Pancreas (tissue), 10 donors: ENCODE results near the gene B9D2. TPM values are rescaled to one million over a fixed set of nuclear protein-coding genes. Genes with fewer than 3 reads are reported as not detected.

ENCODE experiments used
- ATAC-seq, 4 donors: fragments of 200-7000 bp; cut with Tn5 transposase; one replicate each; pipeline versions ENCODE4 v1.8.0 to v1.9.1; 2020; ENCODE audit warnings: mild to moderate bottlenecking in 4 of 4, moderate library complexity in 4 of 4
- DNase-seq, 6 donors: peaks; one replicate each; pipeline ENCODE4 v3.0.0-alpha.2; 2020
- FAIRE-seq: peaks from 2 replicates; lab custom pipeline; 2012; peaks lifted over from hg19 to GRCh38; lab: Jason Lieb, UNC
- H3K27ac ChIP-seq, 4 donors: fragments of 200-600 bp; sonication (generic); 1 replicate in 3 of 4; 2 replicates in 1 of 4; pipeline versions ENCODE4 v1.5.0 to v1.8.0; 2020
- H3K27me3 ChIP-seq, 4 donors: fragments of 200-600 bp; one replicate each; pipeline ENCODE4 v1.8.0; 2021
- H3K36me3 ChIP-seq, 3 donors: fragments of 200-600 bp; sonication (generic) in 1 of 3; one replicate each; pipeline versions ENCODE4 v1.5.0 to v1.8.0; 2020 to 2021
- H3K4me1 ChIP-seq, 3 donors: fragments of 200-600 bp; one replicate each; pipeline ENCODE4 v1.8.0; 2021
- H3K4me3 ChIP-seq, 4 donors: fragments of 200-600 bp; sonication (generic) in 2 of 4; one replicate each; pipeline versions ENCODE4 v1.5.0 to v1.8.0; 2020 to 2021
- H3K9me3 ChIP-seq, 4 donors: fragments of 200-600 bp; one replicate each; pipeline ENCODE4 v1.8.0; 2021
- CTCF ChIP-seq, 4 donors: fragments of 200-600 bp; sonication (generic) in 3 of 4; IDR thresholded peaks; one replicate each; pipeline versions ENCODE4 v1.5.0 to v1.8.0; 2021; ENCODE audit warnings: antibody characterized with exemption in 4 of 4
- WGBS, 2 donors: extraction: QIAGEN DNeasy Blood & Tissue Kit; methylation state at CpG; one replicate each; pipeline ENCODE4 v1.1.7; 2013; 5-methylcytosine and 5-hydroxymethylcytosine counted together
- intact Hi-C, 3 donors: fragments of 100-400 bp; cut with DNase I; formaldehyde crosslinking; loops; one replicate each; pipeline versions ENCODE4 v1.11.1 to v1.14.2; 2022
- polyA plus RNA-seq, 2 donors: library from polyadenylated mRNA; stranded (reverse); fragments of 200-250 nt; gene quantifications; one replicate each; pipeline ENCODE4 v1.2.3, GENCODE V29; 2013
- total RNA-seq, 6 donors: library from RNA; stranded (reverse); fragmentation: NEBNext Ultra II Directional in 4 of 6; extraction: Animal tissue kit (Norgen Biotek cat#: 25700) in 4 of 6; gene quantifications; one replicate each; pipeline versions ENCODE4 v1.2.1 to v1.2.4, GENCODE V29; 2021 to 2023
- donor health status: healthy with polysubstance abuse.
- donor health status: DM: no; HTN: no; CAD: no; lungs with moderate emphysema.
- donor health status: DM: no; HTN: no; CAD: no.
- donor health status: control.
- donor health status: control.
- donor health status: Bipolar disorder and iron deficiency.
- donor health status: DM: yes; HTN: yes; CAD: no.
- donor health status: DM: no; HTN: no; CAD: no.
- donor health status: DM: no; HTN: no; CAD: no.
- donor health status: DM: yes; HTN: yes; CAD: no.

The B9D2 gene
- total and polyA plus RNA-seq, 8 donors: 1.5 to 7.5 (median 3.1) TPM

- DNase-seq (no peak), FAIRE-seq (no peak)
Measured at GRCh38 chr19:41311072-41311471, 52.9 kb downstream of the B9D2 start.

DNA sequence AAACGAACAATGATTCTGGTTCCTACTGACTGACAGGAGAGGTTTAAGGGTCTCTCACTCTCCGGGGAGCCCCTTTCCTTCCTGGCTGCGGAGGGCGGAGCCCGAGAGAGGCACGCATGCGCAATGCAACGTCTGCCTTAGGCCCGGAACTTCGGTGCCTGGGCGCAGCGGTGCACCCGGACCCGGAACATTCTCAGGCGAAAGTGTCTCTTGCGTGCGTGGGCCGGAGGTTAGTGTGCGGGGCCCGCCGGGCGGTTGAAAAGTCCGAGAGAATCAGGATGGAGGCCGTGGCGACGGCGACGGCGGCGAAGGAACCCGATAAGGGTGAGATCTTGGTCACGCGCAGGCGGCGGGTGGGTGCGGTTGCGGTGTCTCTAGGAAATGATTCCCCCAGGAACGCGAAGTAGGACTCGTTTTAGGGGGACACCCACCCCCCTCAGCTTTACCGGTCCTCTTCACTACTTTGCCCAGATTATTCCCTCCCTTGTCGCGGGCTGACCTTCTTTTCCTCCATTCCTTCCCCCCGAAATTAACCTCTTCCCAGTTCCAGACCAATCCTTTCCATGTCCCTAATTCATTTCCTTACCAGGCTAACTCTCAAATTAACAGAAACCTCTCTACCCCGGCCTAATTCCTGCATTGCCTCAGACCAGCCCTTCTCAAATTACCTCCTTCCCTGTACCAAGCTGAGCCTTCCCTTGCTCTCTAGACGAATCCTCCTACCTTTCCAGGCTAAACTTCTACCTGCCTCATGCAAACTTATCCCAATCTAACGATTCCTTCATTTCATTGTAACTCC is 53.7 kb downstream of the B9D2 start, which contains the start of gene CCDC97:
Gene CCDC97, plus strand, starts transcription at position 140 of the 799 bp plus-strand sequence. Its CDS starts 139 bp downstream, at position 279.
- peaks cover 0 to 18% (median 14%) of the 10 kb centered on the region in 3 donors for H3K36me3 ChIP-seq
- H3K4me1 ChIP-seq: peaks cover 6 to 25% (median 6%) of the 10 kb centered on the region in 3 donors
- FAIRE-seq: no peak
- no peak for TF ChIP-seq CTCF (IDR thresholded peaks at IDR 0.05)
- H3K9me3 ChIP-seq: no peaks in the 10 kb centered on the region
- H3K27ac ChIP-seq: peak within 1 kb of the TSS; percentile 41 to 98 (median 92)
- peak within 1 kb of the TSS; percentile 47 to 84 (median 65) for H3K4me3 ChIP-seq
- DNase-seq: peak; percentile 81 to 95 (median 88)
- WGBS, 2 donors: 1% methylated on average over 44 to 47 of the region's 47 CpGs
- ATAC-seq: peak; percentile 85 to 90 (median 88)
- no peaks in the 10 kb centered on the region for H3K27me3 ChIP-seq
- intact Hi-C loops: no loop called here

More at GRCh38 chr19:41311072-41311471, 52.9 kb downstream of the B9D2 start:
- intact Hi-C loops: no loop called here
- Histone ChIP-seq H3K36me3 (peaks cover 0 to 10% (median 9%) of the 10 kb centered on the region in 3 donors), H3K27me3 (no peaks in the 10 kb centered on the region), H3K4me1 (peaks cover 6 to 25% (median 6%) of the 10 kb centered on the region in 3 donors), H3K9me3 (no peaks in the 10 kb centered on the region), H3K4me3 (peak overlapping the region; percentile 47 to 84 (median 65)), H3K27ac (peak overlapping the region in 1 of 4 donors; percentile 98)
- 38 to 43% methylated on average over 5 of the region's 5 CpGs for WGBS, 2 donors
- no peak for ATAC-seq
- TF ChIP-seq CTCF (IDR thresholded peaks at IDR 0.05): no peak

DNA sequence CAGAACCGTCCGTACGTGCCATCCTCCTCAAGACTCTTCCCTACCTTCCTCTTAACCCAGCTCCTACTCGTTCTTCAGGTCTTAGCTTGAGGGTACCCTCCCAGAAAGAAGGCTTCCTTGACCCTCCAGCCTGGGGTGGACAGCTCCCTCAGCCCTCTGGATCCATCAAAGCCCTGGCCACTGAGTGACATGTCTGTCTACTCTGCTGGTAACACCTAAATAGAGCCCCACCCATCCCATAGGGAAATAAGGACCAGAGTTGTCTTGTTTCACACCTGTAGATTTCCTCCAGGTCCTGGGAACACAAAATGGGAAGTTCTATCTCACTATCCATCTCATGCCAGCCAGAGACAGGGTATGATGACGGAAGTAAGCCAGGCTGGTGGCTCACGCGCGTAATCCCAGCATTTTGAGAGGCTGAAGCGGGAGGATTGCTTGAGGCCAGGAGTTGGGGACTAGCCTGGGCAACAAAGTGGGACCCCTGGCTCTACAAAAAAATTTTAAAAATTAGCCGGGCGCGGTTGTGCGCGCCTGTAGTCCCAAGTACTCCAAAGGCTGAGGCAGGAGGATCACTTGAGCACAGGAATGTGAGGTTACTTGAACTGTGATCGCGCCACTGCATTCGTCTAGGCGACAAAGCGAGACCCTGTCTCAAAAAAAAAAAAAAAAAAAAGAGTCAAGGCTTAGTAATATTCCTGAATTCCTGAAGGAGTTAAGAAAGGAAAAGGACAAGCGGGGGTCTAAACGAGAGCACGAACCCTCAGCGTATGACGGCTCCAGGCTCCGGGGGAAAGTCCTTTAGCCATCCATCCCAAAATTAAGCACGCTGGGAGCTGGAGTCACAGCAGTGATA is 54.5 kb downstream of the B9D2 start:
- Histone ChIP-seq H3K4me3 (peak overlapping the region; percentile 47 to 84 (median 65)), H3K9me3 (no peaks in the 10 kb centered on the region), H3K27ac (peak overlapping the region; percentile 41 to 98 (median 92)), H3K4me1 (peaks cover 6 to 25% (median 6%) of the 10 kb centered on the region in 3 donors), H3K36me3 (peaks cover 3 to 26% (median 20%) of the 10 kb centered on the region in 3 donors), H3K27me3 (no peaks in the 10 kb centered on the region)
- FAIRE-seq (no peak), DNase-seq (peak in 1 of 6 donors; percentile 55), ATAC-seq (peak; percentile 32 to 47 (median 37))
- TF ChIP-seq CTCF (IDR thresholded peaks at IDR 0.05): no peak
- intact Hi-C loops: loop anchor here in 1 of 3 donors (10.0 kb wide), 1 partner anchor 105 kb away; no protein-coding TSS in a partner anchor
- WGBS, 2 donors: 5 to 6% methylated on average over 26 of the region's 26 CpGs

- Histone ChIP-seq H3K9me3 (no peaks in the 10 kb centered on the region), H3K36me3 (peaks cover 7 to 34% (median 28%) of the 10 kb centered on the region in 3 donors), H3K4me1 (peaks cover 6 to 25% (median 6%) of the 10 kb centered on the region in 3 donors), H3K27ac (peak overlapping the region; percentile 41 to 98 (median 92)), H3K27me3 (no peaks in the 10 kb centered on the region), H3K4me3 (peak overlapping the region in 2 of 4 donors; percentile 47 to 57)
- 21% methylated on average over 8 of the region's 8 CpGs for WGBS, 2 donors
- peak; percentile 91 to 98 (median 94) for TF ChIP-seq CTCF (IDR thresholded peaks at IDR 0.05)
- no peak for FAIRE-seq
- ATAC-seq: peak; percentile 57 to 85 (median 74)
- peak; percentile 82 to 99 (median 94) for DNase-seq
- intact Hi-C loops: loop anchor here in 1 of 3 donors (10.0 kb wide), 1 partner anchor 104 kb away; no protein-coding TSS in a partner anchor
Measured at GRCh38 chr19:41308450-41309179, 55.3 kb downstream of the B9D2 start.
